UCSD-AML1 (cell line): Measurements from ENCODE around the gene SLC5A8.
"Not testable (repeated sequence)": the region's sequence is repeated elsewhere in the genome, so short reads cannot be mapped to it uniquely, and the experiment has no call there.

Source experiments
- DNase-seq: peaks from one replicate; lab custom pipeline; 2025; ENCODE audit not compliant: unreplicated experiment; lab: John Stamatoyannopoulos, UW

The SLC5A8 gene

GRCh38 chr12:101172316-101172715 lies 37.7 kb downstream of the SLC5A8 start:
- DNase-seq: no peak

DNA sequence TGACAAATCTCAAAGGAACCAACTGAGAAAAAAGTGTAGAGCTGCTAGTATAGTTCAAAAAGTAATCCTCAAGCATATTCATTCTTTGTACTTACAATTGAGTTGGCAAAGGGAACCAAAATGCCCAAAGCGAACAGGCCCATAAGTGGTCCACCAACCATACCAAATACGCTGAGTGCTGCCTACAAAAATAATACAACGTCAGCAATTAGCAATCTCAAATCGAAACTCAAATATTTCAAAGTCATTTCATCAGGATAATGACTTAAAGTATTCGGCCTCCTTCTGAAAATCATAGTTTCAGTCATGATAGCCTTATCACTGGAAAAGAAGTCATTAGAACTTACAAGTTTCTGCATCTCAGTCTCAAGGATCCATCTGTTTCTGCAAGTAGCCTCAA lies 42.0 kb downstream of the SLC5A8 start:
- DNase-seq: no peak

GRCh38 chr12:101166866-101167265 lies 43.2 kb downstream of the SLC5A8 start:
- no peak for DNase-seq

DNA sequence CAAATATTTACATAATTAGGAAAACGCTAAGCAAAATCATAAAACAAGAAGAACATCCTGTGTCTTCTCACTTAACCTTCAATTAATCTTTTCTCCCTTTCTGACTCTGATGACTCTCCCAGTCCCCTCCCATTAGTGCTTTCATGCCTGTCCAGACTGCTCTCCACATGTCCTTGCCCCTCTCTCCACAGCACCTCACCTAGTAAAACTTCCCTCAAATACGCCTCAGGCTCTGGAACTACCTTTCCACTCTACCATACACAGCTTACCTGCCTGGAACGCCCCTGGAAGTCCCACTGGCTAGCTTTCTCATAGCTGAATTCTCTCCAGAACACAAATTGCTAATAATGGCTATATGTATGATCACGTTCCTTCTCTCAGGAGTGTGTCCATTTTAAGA lies 44.7 kb downstream of the SLC5A8 start:
- DNase-seq: no peak

DNA sequence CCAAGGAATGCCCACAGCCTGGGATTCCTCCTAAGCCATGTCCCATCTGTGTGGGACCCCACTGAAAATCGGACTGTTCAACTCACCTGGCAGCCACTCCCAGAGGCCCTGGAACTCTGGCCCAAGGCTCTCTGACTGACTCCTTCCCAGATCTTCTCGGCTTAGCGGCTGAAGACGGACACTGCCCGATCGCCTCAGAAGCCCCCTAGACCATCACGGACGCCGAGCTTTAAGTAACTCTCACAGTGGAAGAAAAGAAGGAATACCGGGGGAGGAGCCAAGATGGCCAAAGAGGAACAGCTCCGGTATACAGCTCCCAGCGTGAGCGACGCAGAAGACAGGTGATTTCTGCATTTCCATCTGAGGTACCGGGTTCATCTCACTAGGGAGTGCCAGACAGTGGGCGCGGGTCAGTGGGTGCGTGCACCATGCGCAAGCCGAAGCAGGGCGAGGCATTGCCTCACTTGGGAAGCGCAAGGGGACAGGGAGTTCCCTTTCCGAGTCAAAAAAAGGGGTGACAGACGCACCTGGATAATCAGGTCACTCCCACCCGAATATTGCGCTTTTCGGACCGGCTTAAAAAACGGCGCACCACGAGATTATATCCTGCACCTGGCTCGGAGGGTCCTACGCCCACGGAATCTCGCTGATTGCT lies 64.1 kb downstream of the SLC5A8 start:
- DNase-seq: not testable (repeated sequence)

- DNase-seq: no peak
Measured at GRCh38 chr12:101127521-101128219, 82.4 kb downstream of the SLC5A8 start.

- no peak for DNase-seq
Measured at GRCh38 chr12:101117842-101118241, 92.2 kb downstream of the SLC5A8 start.

- no peak for DNase-seq
Measured at GRCh38 chr12:101116911-101117310, 93.1 kb downstream of the SLC5A8 start.

GRCh38 chr12:101115326-101115725 lies 94.7 kb downstream of the SLC5A8 start:
- no peak for DNase-seq

DNA sequence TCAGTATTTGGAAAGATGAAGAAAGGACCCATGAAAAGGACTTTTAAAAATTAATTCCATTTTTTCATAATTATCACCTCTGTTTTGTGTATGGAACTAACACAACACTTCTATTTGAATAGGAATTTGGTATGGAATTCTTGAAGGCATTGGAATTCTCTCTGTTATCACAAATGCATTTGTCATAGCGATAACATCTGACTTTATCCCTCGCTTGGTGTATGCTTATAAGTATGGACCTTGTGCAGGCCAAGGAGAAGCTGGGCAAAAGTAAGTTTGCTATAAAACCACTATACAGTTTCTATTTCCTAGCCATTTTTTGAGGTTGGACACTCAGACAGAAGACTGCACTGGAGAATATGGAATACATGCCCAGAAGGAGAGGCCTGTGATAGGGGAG lies 98.6 kb downstream of the SLC5A8 start:
- DNase-seq: no peak

GRCh38 chr12:101110866-101111265 lies 99.2 kb downstream of the SLC5A8 start:
- DNase-seq: no peak

- no peak for DNase-seq
Measured at GRCh38 chr12:101108130-101108529, 101.9 kb downstream of the SLC5A8 start.

- DNase-seq: no peak
Measured at GRCh38 chr12:101107032-101107763, 102.8 kb downstream of the SLC5A8 start.
